Activated CD4-positive, alpha-beta T cell treated with anti-CD3 and anti-CD28 coated beads for 36 hours (primary cell): ENCODE data around the gene OR11G2. TPM values are rescaled to one million over a fixed set of nuclear protein-coding genes. Genes with fewer than 3 reads are reported as not detected.
"Not testable (repeated sequence)": the region's sequence is repeated elsewhere in the genome, so short reads cannot be mapped to it uniquely, and the experiment has no call there.

ENCODE experiments used
- ATAC-seq: fragments of 200-7000 bp; cut with Tn5 transposase; one replicate; pipeline ENCODE4 v1.10.0; 2021; ENCODE audit warnings: mild to moderate bottlenecking, moderate library complexity
- CTCF ChIA-PET: fragments of 350-600 bp; sonication (Branson Sonifier 250); formaldehyde crosslinking; loops from one replicate; lab custom pipeline; 2021; ENCODE audit warnings: antibody characterized with exemption; lab: Charles Lee
- POLR2A ChIA-PET: fragments of 350-600 bp; sonication (Branson Sonifier 250); formaldehyde crosslinking; loops from one replicate; lab custom pipeline; 2021; ENCODE audit warnings: antibody characterized with exemption, inconsistent platforms; lab: Charles Lee
- DNase-seq: peaks from one replicate; pipeline ENCODE4 v3.0.0-alpha.2; 2020
- H3K27ac Mint-ChIP-seq: one replicate; pipeline ENCODE4 v1.8.0; 2021; ENCODE audit warnings: mixed read lengths
- H3K27me3 Mint-ChIP-seq: one replicate; pipeline ENCODE4 v1.8.0; 2021; ENCODE audit warnings: mixed read lengths
- H3K36me3 Mint-ChIP-seq: one replicate; pipeline ENCODE4 v1.8.0; 2021; ENCODE audit warnings: low read depth, mixed read lengths
- H3K4me1 Mint-ChIP-seq: one replicate; pipeline ENCODE4 v1.8.0; 2021; ENCODE audit warnings: mixed read lengths
- H3K4me3 Mint-ChIP-seq: one replicate; pipeline ENCODE4 v1.8.0; 2021; ENCODE audit warnings: mild to moderate bottlenecking, moderate library complexity, mixed read lengths
- H3K9me3 Mint-ChIP-seq: one replicate; pipeline ENCODE4 v1.8.0; 2021; ENCODE audit warnings: low read depth, mixed read lengths
- intact Hi-C, 2 experiments: fragments of 100-400 bp; cut with DNase I in 1 of 2; cut with micrococcal nuclease in 1 of 2; formaldehyde crosslinking; loops; one replicate each; pipeline versions ENCODE4 v1.14.2 to v1.15.1; 2022 to 2024; cut with DNase I, micrococcal nuclease
- total RNA-seq, 2 experiments: library from RNA; stranded (reverse); gene quantifications; one replicate each; pipeline ENCODE4 v1.2.3, GENCODE V29; 2021

OR11G2 gene
- total RNA-seq, 2 experiments from 2014 or later = not detected

- intact Hi-C loops = no loop called here
- ChIA-PET POLR2A (no interaction called here), CTCF (no interaction called here)
- Mint-ChIP-seq H3K4me3 (no peak overlapping the region), H3K9me3 (no peaks in the 10 kb centered on the region), H3K27ac (no peak overlapping the region), H3K27me3 (peaks cover 9% of the 10 kb centered on the region), H3K36me3 (no peaks in the 10 kb centered on the region), H3K4me1 (no peaks in the 10 kb centered on the region)
- DNase-seq = no peak
- no peak for ATAC-seq
These were observed 6.5 kb upstream of the OR11G2 start for GRCh38 chr14:20184181-20184580.

- intact Hi-C loops = no loop called here
- H3K36me3 Mint-ChIP-seq = no peaks in the 10 kb centered on the region
- ATAC-seq = no peak
- POLR2A ChIA-PET = no interaction called here
- H3K4me3 Mint-ChIP-seq = no peak overlapping the region
- H3K27ac Mint-ChIP-seq = no peak overlapping the region
- CTCF ChIA-PET = interaction anchor here (0.8 to 1.5 kb wide), 2 partner anchors 11 to 12 kb away, joined by 3 to 5 read pairs; no protein-coding TSS in a partner anchor
- H3K27me3 Mint-ChIP-seq = peaks cover 11% of the 10 kb centered on the region
- H3K9me3 Mint-ChIP-seq = no peaks in the 10 kb centered on the region
- DNase-seq = no peak
- H3K4me1 Mint-ChIP-seq = no peaks in the 10 kb centered on the region
These were observed 700 bp downstream of the OR11G2 start for GRCh38 chr14:20191396-20191795.

- DNase-seq (no peak), ATAC-seq (no peak)
- Mint-ChIP-seq H3K27me3 (peaks cover 10% of the 10 kb centered on the region), H3K36me3 (no peaks in the 10 kb centered on the region), H3K27ac (no peak overlapping the region), H3K4me3 (no peak overlapping the region), H3K4me1 (no peaks in the 10 kb centered on the region), H3K9me3 (no peaks in the 10 kb centered on the region)
- intact Hi-C loops = no loop called here
- CTCF ChIA-PET = no interaction called here
- POLR2A ChIA-PET = no interaction called here
These were observed 3.4 kb downstream of the OR11G2 start for GRCh38 chr14:20194101-20194500.

GRCh38 chr14:20195170-20195569, 4.5 kb downstream of the OR11G2 start:
- H3K36me3 Mint-ChIP-seq, DNase-seq, ATAC-seq, intact Hi-C loops, H3K9me3 Mint-ChIP-seq, H3K27ac Mint-ChIP-seq, CTCF ChIA-PET, POLR2A ChIA-PET, H3K4me3 Mint-ChIP-seq, H3K4me1 Mint-ChIP-seq: not testable (repeated sequence)
- peaks cover 10% of the 10 kb centered on the region for H3K27me3 Mint-ChIP-seq

- Mint-ChIP-seq H3K36me3 (no peaks in the 10 kb centered on the region), H3K9me3 (no peaks in the 10 kb centered on the region), H3K4me1 (no peaks in the 10 kb centered on the region), H3K4me3 (no peak overlapping the region), H3K27ac (no peak overlapping the region), H3K27me3 (peaks cover 10% of the 10 kb centered on the region)
- ATAC-seq (no peak), DNase-seq (no peak)
- CTCF ChIA-PET = no interaction called here
- POLR2A ChIA-PET = no interaction called here
- intact Hi-C loops = no loop called here
These were observed 5.2 kb downstream of the OR11G2 start for GRCh38 chr14:20195911-20196310.

GRCh38 chr14:20197459-20197858, 6.8 kb downstream of the OR11G2 start:
- Mint-ChIP-seq H3K4me1 (no peaks in the 10 kb centered on the region), H3K27me3 (peaks cover 10% of the 10 kb centered on the region), H3K4me3 (no peak overlapping the region), H3K9me3 (no peaks in the 10 kb centered on the region), H3K36me3 (no peaks in the 10 kb centered on the region), H3K27ac (no peak overlapping the region)
- DNase-seq = no peak
- intact Hi-C loops = no loop called here
- CTCF ChIA-PET = no interaction called here
- POLR2A ChIA-PET = no interaction called here
- no peak for ATAC-seq

GRCh38 chr14:20198991-20199390, 8.3 kb downstream of the OR11G2 start:
- ATAC-seq (no peak), DNase-seq (no peak)
- intact Hi-C loops = no loop called here
- ChIA-PET CTCF (no interaction called here), POLR2A (no interaction called here)
- no peak overlapping the region for H3K4me3 Mint-ChIP-seq
- no peaks in the 10 kb centered on the region for H3K4me1 Mint-ChIP-seq
- H3K9me3 Mint-ChIP-seq = no peaks in the 10 kb centered on the region
- no peaks in the 10 kb centered on the region for H3K36me3 Mint-ChIP-seq
- no peak overlapping the region for H3K27ac Mint-ChIP-seq
- peaks cover 14% of the 10 kb centered on the region for H3K27me3 Mint-ChIP-seq

GRCh38 chr14:20204721-20205120, 14.0 kb downstream of the OR11G2 start:
- Mint-ChIP-seq H3K4me3 (no peak overlapping the region), H3K4me1 (no peaks in the 10 kb centered on the region)
- POLR2A ChIA-PET = no interaction called here

GRCh38 chr14:20209595-20209994, 18.9 kb downstream of the OR11G2 start:
- H3K27me3 Mint-ChIP-seq = no peaks in the 10 kb centered on the region
- POLR2A ChIA-PET = no interaction called here
- no peaks in the 10 kb centered on the region for H3K36me3 Mint-ChIP-seq
- CTCF ChIA-PET = interaction anchor here (0.7 kb wide), 1 partner anchor 9 kb away, joined by 3 read pairs; no protein-coding TSS in a partner anchor
- H3K9me3 Mint-ChIP-seq = no peaks in the 10 kb centered on the region
- intact Hi-C loops = no loop called here
- H3K4me1 Mint-ChIP-seq = no peaks in the 10 kb centered on the region
- no peak overlapping the region for H3K4me3 Mint-ChIP-seq
- DNase-seq (no peak), ATAC-seq (no peak)
- H3K27ac Mint-ChIP-seq = no peak overlapping the region

More at GRCh38 chr14:20204721-20205120, 14.0 kb downstream of the OR11G2 start:
- intact Hi-C loops = no loop called here
- no peaks in the 10 kb centered on the region for H3K36me3 Mint-ChIP-seq
- H3K27ac Mint-ChIP-seq = no peak overlapping the region
- DNase-seq = no peak
- no peaks in the 10 kb centered on the region for H3K9me3 Mint-ChIP-seq
- ATAC-seq = no peak
- CTCF ChIA-PET = no interaction called here
- peaks cover 4% of the 10 kb centered on the region for H3K27me3 Mint-ChIP-seq

GRCh38 chr14:20212406-20212805, 21.7 kb downstream of the OR11G2 start:
- POLR2A ChIA-PET, CTCF ChIA-PET, intact Hi-C loops, DNase-seq, H3K4me3 Mint-ChIP-seq, H3K9me3 Mint-ChIP-seq, H3K27me3 Mint-ChIP-seq, H3K27ac Mint-ChIP-seq, H3K36me3 Mint-ChIP-seq, ATAC-seq, H3K4me1 Mint-ChIP-seq: not testable (repeated sequence)

GRCh38 chr14:20215196-20215595, 24.5 kb downstream of the OR11G2 start:
- no peak overlapping the region for H3K27ac Mint-ChIP-seq
- no peaks in the 10 kb centered on the region for H3K27me3 Mint-ChIP-seq
- CTCF ChIA-PET = interaction anchor here (0.6 kb wide), 1 partner anchor 9 kb away, joined by 4 read pairs; no protein-coding TSS in a partner anchor
- intact Hi-C loops = no loop called here
- POLR2A ChIA-PET = no interaction called here
- H3K4me3 Mint-ChIP-seq = no peak overlapping the region
- H3K36me3 Mint-ChIP-seq = no peaks in the 10 kb centered on the region
- no peaks in the 10 kb centered on the region for H3K4me1 Mint-ChIP-seq
- no peak for ATAC-seq
- no peak for DNase-seq
- no peaks in the 10 kb centered on the region for H3K9me3 Mint-ChIP-seq

GRCh38 chr14:20219033-20219432, 28.3 kb downstream of the OR11G2 start:
- no peak overlapping the region for H3K27ac Mint-ChIP-seq
- ChIA-PET CTCF (interaction anchor here (0.8 kb wide), 1 partner anchor 37 kb away, joined by 3 read pairs; no protein-coding TSS in a partner anchor), POLR2A (no interaction called here)
- H3K4me1 Mint-ChIP-seq = no peaks in the 10 kb centered on the region
- ATAC-seq (no peak), DNase-seq (no peak)
- H3K36me3 Mint-ChIP-seq = no peaks in the 10 kb centered on the region
- H3K27me3 Mint-ChIP-seq = peaks cover 5% of the 10 kb centered on the region
- intact Hi-C loops = no loop called here
- no peaks in the 10 kb centered on the region for H3K9me3 Mint-ChIP-seq
- no peak overlapping the region for H3K4me3 Mint-ChIP-seq
